Measurements from ENCODE around the gene GJA1.

The GJA1 gene

GRCh38 chr6:121436960-121437850 lies 1.8 kb downstream of the GJA1 start:
- H3K4me3 ChIP-seq (ENCODE audit: low read depth, low read length) = peak overlapping the region; percentile 48

GRCh38 chr6:121437851-121438651 lies 2.6 kb downstream of the GJA1 start:
- no peaks in the 10 kb centered on the region for H3K36me3 ChIP-seq
- no peaks in the 10 kb centered on the region for H3K4me1 ChIP-seq
- TF ChIP-seq CTCF (IDR thresholded peaks at IDR 0.05; ENCODE audit: low read depth, low read length) = no peak
- peak overlapping the region; percentile 48 for H3K4me3 ChIP-seq (ENCODE audit: low read depth, low read length)
- peaks cover 38% of the 10 kb centered on the region for H3K27me3 ChIP-seq
- no peak for DNase-seq
- H3K9me3 ChIP-seq = no peaks in the 10 kb centered on the region

More at GRCh38 chr6:121436960-121437850, 1.8 kb downstream of the GJA1 start:
- Histone ChIP-seq H3K9me3 (no peaks in the 10 kb centered on the region), H3K4me1 (no peaks in the 10 kb centered on the region), H3K27me3 (peaks cover 34% of the 10 kb centered on the region), H3K36me3 (no peaks in the 10 kb centered on the region)
- DNase-seq = peak; percentile 11
- TF ChIP-seq CTCF (IDR thresholded peaks at IDR 0.05; ENCODE audit: low read depth, low read length) = no peak

GRCh38 chr6:121438869-121439268 lies 3.4 kb downstream of the GJA1 start:
- no peak for TF ChIP-seq CTCF (IDR thresholded peaks at IDR 0.05; ENCODE audit: low read depth, low read length)
- Histone ChIP-seq H3K4me1 (no peaks in the 10 kb centered on the region), H3K27me3 (peaks cover 38% of the 10 kb centered on the region), H3K4me3 (ENCODE audit: low read depth, low read length) (no peak overlapping the region), H3K36me3 (no peaks in the 10 kb centered on the region), H3K9me3 (no peaks in the 10 kb centered on the region)
- no peak for DNase-seq

GRCh38 chr6:121439475-121439874 lies 4.0 kb downstream of the GJA1 start:
- Histone ChIP-seq H3K27me3 (peaks cover 38% of the 10 kb centered on the region), H3K4me3 (ENCODE audit: low read depth, low read length) (no peak overlapping the region), H3K36me3 (no peaks in the 10 kb centered on the region), H3K4me1 (no peaks in the 10 kb centered on the region), H3K9me3 (no peaks in the 10 kb centered on the region)
- TF ChIP-seq CTCF (IDR thresholded peaks at IDR 0.05; ENCODE audit: low read depth, low read length) = no peak
- no peak for DNase-seq

- Histone ChIP-seq H3K36me3 (no peaks in the 10 kb centered on the region), H3K27me3 (peaks cover 36% of the 10 kb centered on the region), H3K4me3 (ENCODE audit: low read depth, low read length) (no peak overlapping the region)
These were observed 4.5 kb downstream of the GJA1 start for GRCh38 chr6:121439926-121440325.

More at GRCh38 chr6:121439926-121440325, 4.5 kb downstream of the GJA1 start:
- H3K9me3 ChIP-seq = no peaks in the 10 kb centered on the region
- DNase-seq = no peak
- H3K4me1 ChIP-seq = no peaks in the 10 kb centered on the region
- no peak for TF ChIP-seq CTCF (IDR thresholded peaks at IDR 0.05; ENCODE audit: low read depth, low read length)

Data from BE2C (cell line).